K562 (cell line): ENCODE results near the gene GPHN. TPM values are rescaled to one million over a fixed set of nuclear protein-coding genes. Genes with fewer than 3 reads are reported as not detected.
A peak's percentile ranks its signal among the peaks of the same experiment; 100 is the strongest.

Experiments
- CTBP1 ChIP-seq: fragments of 450-650 bp; IDR thresholded peaks from 2 replicates; pipeline ENCODE4 v1.6.1; 2016; ENCODE audit warnings: borderline replicate concordance
- DPF2 ChIP-seq: fragments of 450-650 bp; IDR thresholded peaks from 2 replicates; pipeline ENCODE4 v1.6.1; 2016
- EHMT2 ChIP-seq: fragments of 450-650 bp; IDR thresholded peaks from 2 replicates; pipeline ENCODE4 v1.6.1; 2018; ENCODE audit warnings: antibody characterized with exemption
- EP300 ChIP-seq: IDR thresholded peaks from 2 replicates; pipeline ENCODE4 v1.6.1; 2012; ENCODE audit warnings: low read length, improper control_type of control experiment
- FIP1L1 ChIP-seq: fragments of 200-400 bp; formaldehyde crosslinking; IDR thresholded peaks from 2 replicates; pipeline ENCODE4 v1.6.1; 2018; ENCODE audit warnings: mild to moderate bottlenecking, low read depth, low read length; ENCODE audit not compliant: poor library complexity, severe bottlenecking
- HES1 ChIP-seq: fragments of 450-650 bp; IDR thresholded peaks from 2 replicates; pipeline ENCODE4 v1.6.1; 2016; ENCODE audit warnings: low read depth, mild to moderate bottlenecking, moderate library complexity
- HMGN3 ChIP-seq: IDR thresholded peaks from 2 replicates; pipeline ENCODE4 v1.6.1; 2011; ENCODE audit warnings: borderline replicate concordance, low read depth, mild to moderate bottlenecking, mixed read lengths, low read length; ENCODE audit not compliant: insufficient read length; ENCODE audit errors: extremely low read depth
- KDM1A ChIP-seq, 2 experiments: fragments of 450-650 bp; IDR thresholded peaks; 2 replicates each; pipeline ENCODE4 v1.6.1; 2016; ENCODE audit warnings: mild to moderate bottlenecking in 2 of 2
- MBD1 ChIP-seq: fragments of 250-450 bp; sonication (Bioruptor Pico); IDR thresholded peaks from 2 replicates; pipeline ENCODE4 v1.8.0; 2022; ENCODE audit warnings: inconsistent platforms
- PYGO2 ChIP-seq: fragments of 450-650 bp; IDR thresholded peaks from 2 replicates; pipeline ENCODE4 v1.6.1; 2016; ENCODE audit warnings: mild to moderate bottlenecking, missing genetic modification characterization, moderate library complexity, missing compliant biosample characterization
- SMARCA4 ChIP-seq: fragments of 450-650 bp; IDR thresholded peaks from 2 replicates; pipeline ENCODE4 v1.6.1; 2016
- STAT5A ChIP-seq: IDR thresholded peaks from 2 replicates; pipeline ENCODE4 v1.6.1; 2012; ENCODE audit warnings: low read length, inconsistent platforms, borderline replicate concordance
- ZNF174 ChIP-seq: fragments of 250-450 bp; sonication (Bioruptor Pico); IDR thresholded peaks from 2 replicates; pipeline ENCODE4 v1.4.0; 2020; ENCODE audit warnings: mild to moderate bottlenecking
- ZNF584 ChIP-seq: fragments of 200-800 bp; sonication (Bioruptor generic); IDR thresholded peaks from 2 replicates; pipeline ENCODE4 v1.6.1; 2016; ENCODE audit warnings: low read depth, mild to moderate bottlenecking, missing genetic modification characterization, missing compliant biosample characterization
- polyA plus RNA-seq, 8 experiments: library from polyadenylated mRNA; depleted of rRNA in 4 of 8; stranded (reverse) in 5 of 8; unstranded in 3 of 8; fragments of >200 nt; fragmentation: Nextera tagmentation in 2 of 8; fragmentation: Illumina TruSeq in 1 of 8; extraction: Ambion mirVana in 2 of 8; extraction: Trizol in 1 of 8; gene quantifications; 2 replicates each; pipeline versions ENCODE4 v1.2.1 to v1.2.3, GENCODE V29; 2011 to 2014; ENCODE audit warnings: inconsistent platforms in 1 of 8, missing spikeins in 1 of 8
- total RNA-seq, 7 experiments: library from RNA; depleted of rRNA in 6 of 7; stranded (reverse); fragments of >200 nt in 6 of 7; fragmentation: Illumina TruSeq in 2 of 7; extraction: Trizol in 2 of 7; gene quantifications; 2 replicates each; pipeline versions ENCODE4 v1.2.1 to v1.2.3, GENCODE V29; 2011 to 2021; ENCODE audit warnings: low replicate concordance in 1 of 7
- TF ChIP-seq, protein P1 (sequence below): fragments of 450-650 bp; IDR thresholded peaks from 2 replicates; pipeline ENCODE4 v1.6.1; 2016; ENCODE audit warnings: mild to moderate bottlenecking, moderate library complexity

The GPHN gene
- total and polyA plus RNA-seq, 9 of the 15 experiments (the other 6 are each of a cell fraction or from before 2014, with no cell fraction given) = 5.9 to 16.0 (median 11.4) TPM

GRCh38 chr14:66471584-66471983 lies 36.4 kb upstream of the GPHN start (continued):
- TF ChIP-seq HMGN3 (no peak), MBD1 (no peak), SMARCA4 (peak; percentile 73), EP300 (peak; percentile 66), CTBP1 (0 out of 2 replicates have a peak, but pooled peaks have one; percentile 24), ZNF584 (no peak), PYGO2 (tag) (no peak), FIP1L1 (no peak), DPF2 (peak; percentile 74), EHMT2 (no peak), ZNF174 (CRISPR knock-in tag) (no peak), STAT5A (peak; percentile 30; the same call in 1 of the 2 replicates), KDM1A (IDR thresholded peaks at IDR 0.05) (peak; percentile 49 to 64; a peak in 3 of 4 replicates), HES1 (peak; percentile 65)
- TF ChIP-seq, protein P1, sequence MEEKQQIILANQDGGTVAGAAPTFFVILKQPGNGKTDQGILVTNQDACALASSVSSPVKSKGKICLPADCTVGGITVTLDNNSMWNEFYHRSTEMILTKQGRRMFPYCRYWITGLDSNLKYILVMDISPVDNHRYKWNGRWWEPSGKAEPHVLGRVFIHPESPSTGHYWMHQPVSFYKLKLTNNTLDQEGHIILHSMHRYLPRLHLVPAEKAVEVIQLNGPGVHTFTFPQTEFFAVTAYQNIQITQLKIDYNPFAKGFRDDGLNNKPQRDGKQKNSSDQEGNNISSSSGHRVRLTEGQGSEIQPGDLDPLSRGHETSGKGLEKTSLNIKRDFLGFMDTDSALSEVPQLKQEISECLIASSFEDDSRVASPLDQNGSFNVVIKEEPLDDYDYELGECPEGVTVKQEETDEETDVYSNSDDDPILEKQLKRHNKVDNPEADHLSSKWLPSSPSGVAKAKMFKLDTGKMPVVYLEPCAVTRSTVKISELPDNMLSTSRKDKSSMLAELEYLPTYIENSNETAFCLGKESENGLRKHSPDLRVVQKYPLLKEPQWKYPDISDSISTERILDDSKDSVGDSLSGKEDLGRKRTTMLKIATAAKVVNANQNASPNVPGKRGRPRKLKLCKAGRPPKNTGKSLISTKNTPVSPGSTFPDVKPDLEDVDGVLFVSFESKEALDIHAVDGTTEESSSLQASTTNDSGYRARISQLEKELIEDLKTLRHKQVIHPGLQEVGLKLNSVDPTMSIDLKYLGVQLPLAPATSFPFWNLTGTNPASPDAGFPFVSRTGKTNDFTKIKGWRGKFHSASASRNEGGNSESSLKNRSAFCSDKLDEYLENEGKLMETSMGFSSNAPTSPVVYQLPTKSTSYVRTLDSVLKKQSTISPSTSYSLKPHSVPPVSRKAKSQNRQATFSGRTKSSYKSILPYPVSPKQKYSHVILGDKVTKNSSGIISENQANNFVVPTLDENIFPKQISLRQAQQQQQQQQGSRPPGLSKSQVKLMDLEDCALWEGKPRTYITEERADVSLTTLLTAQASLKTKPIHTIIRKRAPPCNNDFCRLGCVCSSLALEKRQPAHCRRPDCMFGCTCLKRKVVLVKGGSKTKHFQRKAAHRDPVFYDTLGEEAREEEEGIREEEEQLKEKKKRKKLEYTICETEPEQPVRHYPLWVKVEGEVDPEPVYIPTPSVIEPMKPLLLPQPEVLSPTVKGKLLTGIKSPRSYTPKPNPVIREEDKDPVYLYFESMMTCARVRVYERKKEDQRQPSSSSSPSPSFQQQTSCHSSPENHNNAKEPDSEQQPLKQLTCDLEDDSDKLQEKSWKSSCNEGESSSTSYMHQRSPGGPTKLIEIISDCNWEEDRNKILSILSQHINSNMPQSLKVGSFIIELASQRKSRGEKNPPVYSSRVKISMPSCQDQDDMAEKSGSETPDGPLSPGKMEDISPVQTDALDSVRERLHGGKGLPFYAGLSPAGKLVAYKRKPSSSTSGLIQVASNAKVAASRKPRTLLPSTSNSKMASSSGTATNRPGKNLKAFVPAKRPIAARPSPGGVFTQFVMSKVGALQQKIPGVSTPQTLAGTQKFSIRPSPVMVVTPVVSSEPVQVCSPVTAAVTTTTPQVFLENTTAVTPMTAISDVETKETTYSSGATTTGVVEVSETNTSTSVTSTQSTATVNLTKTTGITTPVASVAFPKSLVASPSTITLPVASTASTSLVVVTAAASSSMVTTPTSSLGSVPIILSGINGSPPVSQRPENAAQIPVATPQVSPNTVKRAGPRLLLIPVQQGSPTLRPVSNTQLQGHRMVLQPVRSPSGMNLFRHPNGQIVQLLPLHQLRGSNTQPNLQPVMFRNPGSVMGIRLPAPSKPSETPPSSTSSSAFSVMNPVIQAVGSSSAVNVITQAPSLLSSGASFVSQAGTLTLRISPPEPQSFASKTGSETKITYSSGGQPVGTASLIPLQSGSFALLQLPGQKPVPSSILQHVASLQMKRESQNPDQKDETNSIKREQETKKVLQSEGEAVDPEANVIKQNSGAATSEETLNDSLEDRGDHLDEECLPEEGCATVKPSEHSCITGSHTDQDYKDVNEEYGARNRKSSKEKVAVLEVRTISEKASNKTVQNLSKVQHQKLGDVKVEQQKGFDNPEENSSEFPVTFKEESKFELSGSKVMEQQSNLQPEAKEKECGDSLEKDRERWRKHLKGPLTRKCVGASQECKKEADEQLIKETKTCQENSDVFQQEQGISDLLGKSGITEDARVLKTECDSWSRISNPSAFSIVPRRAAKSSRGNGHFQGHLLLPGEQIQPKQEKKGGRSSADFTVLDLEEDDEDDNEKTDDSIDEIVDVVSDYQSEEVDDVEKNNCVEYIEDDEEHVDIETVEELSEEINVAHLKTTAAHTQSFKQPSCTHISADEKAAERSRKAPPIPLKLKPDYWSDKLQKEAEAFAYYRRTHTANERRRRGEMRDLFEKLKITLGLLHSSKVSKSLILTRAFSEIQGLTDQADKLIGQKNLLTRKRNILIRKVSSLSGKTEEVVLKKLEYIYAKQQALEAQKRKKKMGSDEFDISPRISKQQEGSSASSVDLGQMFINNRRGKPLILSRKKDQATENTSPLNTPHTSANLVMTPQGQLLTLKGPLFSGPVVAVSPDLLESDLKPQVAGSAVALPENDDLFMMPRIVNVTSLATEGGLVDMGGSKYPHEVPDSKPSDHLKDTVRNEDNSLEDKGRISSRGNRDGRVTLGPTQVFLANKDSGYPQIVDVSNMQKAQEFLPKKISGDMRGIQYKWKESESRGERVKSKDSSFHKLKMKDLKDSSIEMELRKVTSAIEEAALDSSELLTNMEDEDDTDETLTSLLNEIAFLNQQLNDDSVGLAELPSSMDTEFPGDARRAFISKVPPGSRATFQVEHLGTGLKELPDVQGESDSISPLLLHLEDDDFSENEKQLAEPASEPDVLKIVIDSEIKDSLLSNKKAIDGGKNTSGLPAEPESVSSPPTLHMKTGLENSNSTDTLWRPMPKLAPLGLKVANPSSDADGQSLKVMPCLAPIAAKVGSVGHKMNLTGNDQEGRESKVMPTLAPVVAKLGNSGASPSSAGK = no peak
- TF ChIP-seq, all 486 proteins: peak for 28
